IgD-negative memory B cell (primary cell): ENCODE measurements around the gene CACNG1. TPM values are rescaled to one million over a fixed set of nuclear protein-coding genes. Genes with fewer than 3 reads are reported as not detected.

Source experiments
- H3K27ac Mint-ChIP-seq, 3 donors: one replicate each; pipeline ENCODE4 v1.8.0; 2020 to 2022; ENCODE audit warnings: mild to moderate bottlenecking in 3 of 3, mixed read lengths in 3 of 3, moderate library complexity in 1 of 3
- H3K27me3 Mint-ChIP-seq: one replicate; pipeline ENCODE4 v1.8.0; 2021; ENCODE audit warnings: mixed read lengths
- H3K36me3 Mint-ChIP-seq: one replicate; pipeline ENCODE4 v1.8.0; 2020; ENCODE audit warnings: mild to moderate bottlenecking, mixed read lengths
- H3K4me1 Mint-ChIP-seq, 3 donors: one replicate each; pipeline ENCODE4 v1.8.0; 2020 to 2022; ENCODE audit warnings: mixed read lengths in 3 of 3, mild to moderate bottlenecking in 1 of 3
- H3K4me3 Mint-ChIP-seq, 4 donors: one replicate each; pipeline ENCODE4 v1.8.0; 2020 to 2022; ENCODE audit warnings: mild to moderate bottlenecking in 4 of 4, mixed read lengths in 4 of 4, moderate library complexity in 3 of 4
- H3K9me3 Mint-ChIP-seq, 3 donors: one replicate each; pipeline ENCODE4 v1.8.0; 2020 to 2021; ENCODE audit warnings: mixed read lengths in 3 of 3, mild to moderate bottlenecking in 1 of 3
- polyA plus RNA-seq: library from polyadenylated mRNA; unstranded; fragments of 300-500 nt; fragmentation: Illumina TruSeq; gene quantifications from one replicate; pipeline ENCODE4 v1.2.3, GENCODE V29; 2021

The CACNG1 gene
- not detected for polyA plus RNA-seq

GRCh38 chr17:67044016-67044772 is at the start of gene CACNG1:
Gene CACNG1 (plus strand): TSS chr17:67044554. CDS start chr17:67044661, 107 bp downstream.
- no peak within 1 kb of the TSS for H3K27ac Mint-ChIP-seq
- peaks cover 4% of the 10 kb centered on the region for H3K36me3 Mint-ChIP-seq
- no peaks in the 10 kb centered on the region for H3K4me1 Mint-ChIP-seq
- H3K4me3 Mint-ChIP-seq, result no peak within 1 kb of the TSS
- H3K9me3 Mint-ChIP-seq, result peaks cover 5 to 19% (median 7%) of the 10 kb centered on the region in 3 donors
- no peaks in the 10 kb centered on the region for H3K27me3 Mint-ChIP-seq

GRCh38 chr17:66994930-66995535 is 49.3 kb upstream of the CACNG1 start:
- no peak overlapping the region for H3K4me3 Mint-ChIP-seq
- no peak overlapping the region for H3K27ac Mint-ChIP-seq
- H3K27me3 Mint-ChIP-seq, result peaks cover 14% of the 10 kb centered on the region

GRCh38 chr17:66995944-66996343 is 48.4 kb upstream of the CACNG1 start:
- no peaks in the 10 kb centered on the region for H3K4me1 Mint-ChIP-seq
- peaks cover 0 to 7% (median 3%) of the 10 kb centered on the region in 3 donors for H3K9me3 Mint-ChIP-seq
- peaks cover 14% of the 10 kb centered on the region for H3K27me3 Mint-ChIP-seq
- H3K27ac Mint-ChIP-seq, result no peak overlapping the region
- no peak overlapping the region for H3K4me3 Mint-ChIP-seq
- no peaks in the 10 kb centered on the region for H3K36me3 Mint-ChIP-seq

More at GRCh38 chr17:66994930-66995535, 49.3 kb upstream of the CACNG1 start:
- no peaks in the 10 kb centered on the region for H3K36me3 Mint-ChIP-seq
- H3K9me3 Mint-ChIP-seq, result peaks cover 0 to 7% (median 0%) of the 10 kb centered on the region in 3 donors
- no peaks in the 10 kb centered on the region for H3K4me1 Mint-ChIP-seq

- Mint-ChIP-seq H3K27ac (no peak overlapping the region), H3K4me1 (no peaks in the 10 kb centered on the region), H3K36me3 (no peaks in the 10 kb centered on the region), H3K27me3 (peaks cover 14% of the 10 kb centered on the region), H3K4me3 (no peak overlapping the region), H3K9me3 (peaks cover under 1 to 8% (median 5%) of the 10 kb centered on the region in 3 donors)
Measured at GRCh38 chr17:66996926-66997325, 47.4 kb upstream of the CACNG1 start.

GRCh38 chr17:67003231-67003630 is 41.1 kb upstream of the CACNG1 start:
- no peak overlapping the region for H3K27ac Mint-ChIP-seq
- H3K4me3 Mint-ChIP-seq, result no peak overlapping the region
- peaks cover 2 to 18% (median 3%) of the 10 kb centered on the region in 3 donors for H3K9me3 Mint-ChIP-seq
- H3K27me3 Mint-ChIP-seq, result peaks cover 7% of the 10 kb centered on the region
- no peaks in the 10 kb centered on the region for H3K4me1 Mint-ChIP-seq
- H3K36me3 Mint-ChIP-seq, result peaks cover 2% of the 10 kb centered on the region

GRCh38 chr17:67004181-67004580 is 40.2 kb upstream of the CACNG1 start:
- Mint-ChIP-seq H3K4me1 (no peaks in the 10 kb centered on the region), H3K4me3 (no peak overlapping the region), H3K9me3 (peaks cover 2 to 23% (median 3%) of the 10 kb centered on the region in 3 donors), H3K27ac (no peak overlapping the region), H3K27me3 (peaks cover 7% of the 10 kb centered on the region), H3K36me3 (peaks cover 2% of the 10 kb centered on the region)

- Mint-ChIP-seq H3K9me3 (peaks cover 0 to 16% (median 2%) of the 10 kb centered on the region in 3 donors), H3K27ac (no peak overlapping the region), H3K4me3 (no peak overlapping the region), H3K36me3 (peaks cover 2% of the 10 kb centered on the region), H3K4me1 (no peaks in the 10 kb centered on the region), H3K27me3 (peaks cover 9% of the 10 kb centered on the region)
Measured at GRCh38 chr17:67007266-67007665, 37.1 kb upstream of the CACNG1 start.

GRCh38 chr17:67008101-67008500 is 36.3 kb upstream of the CACNG1 start:
- Mint-ChIP-seq H3K4me3 (no peak overlapping the region), H3K27ac (no peak overlapping the region), H3K27me3 (peaks cover 8% of the 10 kb centered on the region), H3K36me3 (peaks cover 2% of the 10 kb centered on the region), H3K4me1 (no peaks in the 10 kb centered on the region), H3K9me3 (peaks cover 0 to 16% (median 0%) of the 10 kb centered on the region in 3 donors)

GRCh38 chr17:67011527-67012175 is 32.7 kb upstream of the CACNG1 start:
- Mint-ChIP-seq H3K9me3 (peaks cover 1 to 16% (median 2%) of the 10 kb centered on the region in 3 donors), H3K4me3 (no peak overlapping the region), H3K4me1 (no peaks in the 10 kb centered on the region), H3K27ac (no peak overlapping the region), H3K36me3 (peaks cover 2% of the 10 kb centered on the region), H3K27me3 (peaks cover 10% of the 10 kb centered on the region)

GRCh38 chr17:67013891-67014290 is 30.5 kb upstream of the CACNG1 start:
- Mint-ChIP-seq H3K27ac (peak overlapping the region in 1 of 3 donors; percentile 71), H3K4me3 (no peak overlapping the region), H3K36me3 (no peaks in the 10 kb centered on the region), H3K9me3 (peaks cover 1 to 7% (median 2%) of the 10 kb centered on the region in 3 donors), H3K4me1 (no peaks in the 10 kb centered on the region), H3K27me3 (peaks cover 4% of the 10 kb centered on the region)

- H3K4me3 Mint-ChIP-seq, result no peak overlapping the region
- H3K36me3 Mint-ChIP-seq, result no peaks in the 10 kb centered on the region
- H3K4me1 Mint-ChIP-seq, result no peaks in the 10 kb centered on the region
- H3K27me3 Mint-ChIP-seq, result peaks cover 4% of the 10 kb centered on the region
- H3K9me3 Mint-ChIP-seq, result peaks cover 0 to 2% (median 1%) of the 10 kb centered on the region in 3 donors
- no peak overlapping the region for H3K27ac Mint-ChIP-seq
Measured at GRCh38 chr17:67015001-67015400, 29.4 kb upstream of the CACNG1 start.

- H3K36me3 Mint-ChIP-seq, result no peaks in the 10 kb centered on the region
- no peak overlapping the region for H3K27ac Mint-ChIP-seq
- H3K27me3 Mint-ChIP-seq, result peaks cover 2% of the 10 kb centered on the region
Measured at GRCh38 chr17:67016039-67016762, 28.2 kb upstream of the CACNG1 start.

GRCh38 chr17:67017910-67018309 is 26.4 kb upstream of the CACNG1 start:
- Mint-ChIP-seq H3K4me1 (no peaks in the 10 kb centered on the region), H3K27me3 (peaks cover 2% of the 10 kb centered on the region), H3K36me3 (no peaks in the 10 kb centered on the region), H3K4me3 (no peak overlapping the region), H3K27ac (peak overlapping the region in 1 of 3 donors; percentile 49), H3K9me3 (peaks cover 0 to 2% (median 1%) of the 10 kb centered on the region in 3 donors)

More at GRCh38 chr17:67016039-67016762, 28.2 kb upstream of the CACNG1 start:
- Mint-ChIP-seq H3K4me3 (no peak overlapping the region), H3K9me3 (peaks cover 0 to 2% (median 1%) of the 10 kb centered on the region in 3 donors), H3K4me1 (no peaks in the 10 kb centered on the region)

GRCh38 chr17:67018471-67019434 is 25.6 kb upstream of the CACNG1 start:
- Mint-ChIP-seq H3K4me3 (no peak overlapping the region), H3K9me3 (peaks cover 0 to 2% (median 1%) of the 10 kb centered on the region in 3 donors), H3K4me1 (no peaks in the 10 kb centered on the region), H3K36me3 (no peaks in the 10 kb centered on the region), H3K27ac (peak overlapping the region in 2 of 3 donors; percentile 49 to 59), H3K27me3 (peaks cover 2% of the 10 kb centered on the region)
